Measurements from ENCODE around the gene RAI1.

The RAI1 gene

GRCh38 chr17:17721140-17721668, 39.9 kb downstream of the RAI1 start:
- H3K4me3 ChIP-seq (ENCODE audit: low read depth, low read length) = no peak overlapping the region
- TF ChIP-seq CTCF (IDR thresholded peaks at IDR 0.05; ENCODE audit: borderline replicate concordance, insufficient read depth, low read depth, low read length) = no peak

- no peak overlapping the region for H3K4me3 ChIP-seq (ENCODE audit: low read depth, low read length)
- no peak for TF ChIP-seq CTCF (IDR thresholded peaks at IDR 0.05; ENCODE audit: borderline replicate concordance, insufficient read depth, low read depth, low read length)
These were observed 41.0 kb downstream of the RAI1 start for GRCh38 chr17:17722081-17722905.

- no peak for TF ChIP-seq CTCF (IDR thresholded peaks at IDR 0.05; ENCODE audit: borderline replicate concordance, insufficient read depth, low read depth, low read length)
- peak overlapping the region; percentile 85 for H3K4me3 ChIP-seq (ENCODE audit: low read depth, low read length)
These were observed 41.7 kb downstream of the RAI1 start for GRCh38 chr17:17722906-17723353.

GRCh38 chr17:17723354-17724261, 42.4 kb downstream of the RAI1 start:
- H3K4me3 ChIP-seq (ENCODE audit: low read depth, low read length) = peak overlapping the region; percentile 85

GRCh38 chr17:17724307-17725010, 43.2 kb downstream of the RAI1 start:
- TF ChIP-seq CTCF (IDR thresholded peaks at IDR 0.05; ENCODE audit: borderline replicate concordance, insufficient read depth, low read depth, low read length) = no peak

More at GRCh38 chr17:17723354-17724261, 42.4 kb downstream of the RAI1 start:
- no peak for TF ChIP-seq CTCF (IDR thresholded peaks at IDR 0.05; ENCODE audit: borderline replicate concordance, insufficient read depth, low read depth, low read length)

GRCh38 chr17:17725011-17725751, 43.9 kb downstream of the RAI1 start:
- peak overlapping the region; percentile 85 for H3K4me3 ChIP-seq (ENCODE audit: low read depth, low read length)
- no peak for TF ChIP-seq CTCF (IDR thresholded peaks at IDR 0.05; ENCODE audit: borderline replicate concordance, insufficient read depth, low read depth, low read length)

More at GRCh38 chr17:17724307-17725010, 43.2 kb downstream of the RAI1 start:
- peak overlapping the region; percentile 85 for H3K4me3 ChIP-seq (ENCODE audit: low read depth, low read length)

Measured in GM12875 (cell line).